K562 (cell line): ENCODE data around the gene COA7. TPM values are rescaled to one million over a fixed set of nuclear protein-coding genes. Genes with fewer than 3 reads are reported as not detected.

ENCODE experiments used
- CREBBP ChIP-seq: IDR thresholded peaks from one replicate; pipeline ENCODE4 v1.6.1; 2012; ENCODE audit warnings: low read depth, mild to moderate bottlenecking, control low read depth, inconsistent platforms, low read length
- CSDE1 ChIP-seq, 2 experiments: fragments of 450-650 bp; IDR thresholded peaks; 2 replicates each; pipeline ENCODE4 v1.6.1; 2016; ENCODE audit warnings: mild to moderate bottlenecking in 1 of 2
- E2F5 ChIP-seq: sonication (generic); formaldehyde crosslinking; IDR thresholded peaks from 2 replicates; pipeline ENCODE4 v1.8.0; 2022; ENCODE audit warnings: mild to moderate bottlenecking, missing genetic modification reagents
- FOXA3 ChIP-seq, 2 experiments: fragments of 450-650 bp in 1 of 2; sonication (generic) in 1 of 2; formaldehyde crosslinking; IDR thresholded peaks in 1 of 2; conservative IDR thresholded peaks in 1 of 2; 2 replicates each; pipeline versions ENCODE4 v1.4.0 to v1.8.0; 2020 to 2022; ENCODE audit warnings: mild to moderate bottlenecking in 2 of 2, missing genetic modification reagents in 1 of 2
- KDM1A ChIP-seq, 2 experiments: fragments of 450-650 bp; IDR thresholded peaks; 2 replicates each; pipeline ENCODE4 v1.6.1; 2016; ENCODE audit warnings: mild to moderate bottlenecking in 2 of 2
- NFIX ChIP-seq: fragments of 250-450 bp; sonication (Bioruptor Pico); IDR thresholded peaks from 2 replicates; pipeline ENCODE4 v1.4.0; 2020; ENCODE audit warnings: low read depth, mild to moderate bottlenecking, moderate library complexity
- PCBP1 ChIP-seq: fragments of 200-400 bp; formaldehyde crosslinking; IDR thresholded peaks from 2 replicates; pipeline ENCODE4 v1.6.1; 2018; ENCODE audit warnings: mild to moderate bottlenecking, low read depth, low read length; ENCODE audit not compliant: poor library complexity, severe bottlenecking
- PCBP2 ChIP-seq: fragments of 200-400 bp; formaldehyde crosslinking; IDR thresholded peaks from 2 replicates; pipeline ENCODE4 v1.6.1; 2018; ENCODE audit warnings: low read length, low read depth, mild to moderate bottlenecking, moderate library complexity; ENCODE audit not compliant: poor library complexity, severe bottlenecking
- SMAD3 ChIP-seq: fragments of 450-650 bp; formaldehyde crosslinking; conservative IDR thresholded peaks from 2 replicates; pipeline ENCODE4 v1.4.0; 2020; ENCODE audit warnings: mild to moderate bottlenecking
- ZBTB33 ChIP-seq: sonication (generic); formaldehyde crosslinking; IDR thresholded peaks from 2 replicates; pipeline ENCODE4 v1.8.1; 2023; ENCODE audit warnings: mild to moderate bottlenecking, missing genetic modification reagents
- ZKSCAN1 ChIP-seq: fragments of 150-350 bp; IDR thresholded peaks from 2 replicates; pipeline ENCODE4 v1.6.1; 2016; ENCODE audit warnings: low read depth, low read length
- ZNF717 ChIP-seq: fragments of 250-450 bp; sonication (Bioruptor Pico); IDR thresholded peaks from 2 replicates; pipeline ENCODE4 v1.5.0; 2021
- polyA plus RNA-seq, 8 experiments: library from polyadenylated mRNA; depleted of rRNA in 4 of 8; stranded (reverse) in 5 of 8; unstranded in 3 of 8; fragments of >200 nt; fragmentation: Nextera tagmentation in 2 of 8; fragmentation: Illumina TruSeq in 1 of 8; extraction: Ambion mirVana in 2 of 8; extraction: Trizol in 1 of 8; gene quantifications; 2 replicates each; pipeline versions ENCODE4 v1.2.1 to v1.2.3, GENCODE V29; 2011 to 2014; ENCODE audit warnings: inconsistent platforms in 1 of 8, missing spikeins in 1 of 8
- total RNA-seq, 7 experiments: library from RNA; depleted of rRNA in 6 of 7; stranded (reverse); fragments of >200 nt in 6 of 7; fragmentation: Illumina TruSeq in 2 of 7; extraction: Trizol in 2 of 7; gene quantifications; 2 replicates each; pipeline versions ENCODE4 v1.2.1 to v1.2.3, GENCODE V29; 2011 to 2021; ENCODE audit warnings: low replicate concordance in 1 of 7
- TF ChIP-seq, protein P1 (sequence below): fragments of 450-650 bp; IDR thresholded peaks from 2 replicates; pipeline ENCODE4 v1.6.1; 2016; ENCODE audit warnings: low read depth
- TF ChIP-seq, protein P2 (sequence below): fragments of 250-450 bp; sonication (Bioruptor Pico); IDR thresholded peaks from 2 replicates; pipeline ENCODE4 v1.4.0; 2020; ENCODE audit warnings: mild to moderate bottlenecking, moderate library complexity

COA7 gene
- total and polyA plus RNA-seq, 9 of the 15 experiments (the other 6 are each of a cell fraction or from before 2014, with no cell fraction given), result 19.4 to 82.8 (median 51.0) TPM

- peak; percentile 91; the same call in 1 of the 2 replicates for TF ChIP-seq E2F5 (CRISPR knock-in tag)
- no peak for TF ChIP-seq KDM1A (IDR thresholded peaks at IDR 0.05)
- peak; percentile 79 for TF ChIP-seq ZBTB33 (CRISPR knock-in tag)
- TF ChIP-seq CSDE1 (IDR thresholded peaks at IDR 0.05), result peak in 1 of 2 experiments; percentile 35; a peak in 1 of 4 replicates
- TF ChIP-seq PCBP1, result no peak
- peak in 1 of 2 experiments; percentile 49; a peak in 1 of 4 replicates for TF ChIP-seq FOXA3 (CRISPR knock-in tag; conservative IDR thresholded peaks at IDR 0.05 in 1 of 2, IDR thresholded peaks at IDR 0.05 in 1 of 2)
- TF ChIP-seq, protein P1, sequence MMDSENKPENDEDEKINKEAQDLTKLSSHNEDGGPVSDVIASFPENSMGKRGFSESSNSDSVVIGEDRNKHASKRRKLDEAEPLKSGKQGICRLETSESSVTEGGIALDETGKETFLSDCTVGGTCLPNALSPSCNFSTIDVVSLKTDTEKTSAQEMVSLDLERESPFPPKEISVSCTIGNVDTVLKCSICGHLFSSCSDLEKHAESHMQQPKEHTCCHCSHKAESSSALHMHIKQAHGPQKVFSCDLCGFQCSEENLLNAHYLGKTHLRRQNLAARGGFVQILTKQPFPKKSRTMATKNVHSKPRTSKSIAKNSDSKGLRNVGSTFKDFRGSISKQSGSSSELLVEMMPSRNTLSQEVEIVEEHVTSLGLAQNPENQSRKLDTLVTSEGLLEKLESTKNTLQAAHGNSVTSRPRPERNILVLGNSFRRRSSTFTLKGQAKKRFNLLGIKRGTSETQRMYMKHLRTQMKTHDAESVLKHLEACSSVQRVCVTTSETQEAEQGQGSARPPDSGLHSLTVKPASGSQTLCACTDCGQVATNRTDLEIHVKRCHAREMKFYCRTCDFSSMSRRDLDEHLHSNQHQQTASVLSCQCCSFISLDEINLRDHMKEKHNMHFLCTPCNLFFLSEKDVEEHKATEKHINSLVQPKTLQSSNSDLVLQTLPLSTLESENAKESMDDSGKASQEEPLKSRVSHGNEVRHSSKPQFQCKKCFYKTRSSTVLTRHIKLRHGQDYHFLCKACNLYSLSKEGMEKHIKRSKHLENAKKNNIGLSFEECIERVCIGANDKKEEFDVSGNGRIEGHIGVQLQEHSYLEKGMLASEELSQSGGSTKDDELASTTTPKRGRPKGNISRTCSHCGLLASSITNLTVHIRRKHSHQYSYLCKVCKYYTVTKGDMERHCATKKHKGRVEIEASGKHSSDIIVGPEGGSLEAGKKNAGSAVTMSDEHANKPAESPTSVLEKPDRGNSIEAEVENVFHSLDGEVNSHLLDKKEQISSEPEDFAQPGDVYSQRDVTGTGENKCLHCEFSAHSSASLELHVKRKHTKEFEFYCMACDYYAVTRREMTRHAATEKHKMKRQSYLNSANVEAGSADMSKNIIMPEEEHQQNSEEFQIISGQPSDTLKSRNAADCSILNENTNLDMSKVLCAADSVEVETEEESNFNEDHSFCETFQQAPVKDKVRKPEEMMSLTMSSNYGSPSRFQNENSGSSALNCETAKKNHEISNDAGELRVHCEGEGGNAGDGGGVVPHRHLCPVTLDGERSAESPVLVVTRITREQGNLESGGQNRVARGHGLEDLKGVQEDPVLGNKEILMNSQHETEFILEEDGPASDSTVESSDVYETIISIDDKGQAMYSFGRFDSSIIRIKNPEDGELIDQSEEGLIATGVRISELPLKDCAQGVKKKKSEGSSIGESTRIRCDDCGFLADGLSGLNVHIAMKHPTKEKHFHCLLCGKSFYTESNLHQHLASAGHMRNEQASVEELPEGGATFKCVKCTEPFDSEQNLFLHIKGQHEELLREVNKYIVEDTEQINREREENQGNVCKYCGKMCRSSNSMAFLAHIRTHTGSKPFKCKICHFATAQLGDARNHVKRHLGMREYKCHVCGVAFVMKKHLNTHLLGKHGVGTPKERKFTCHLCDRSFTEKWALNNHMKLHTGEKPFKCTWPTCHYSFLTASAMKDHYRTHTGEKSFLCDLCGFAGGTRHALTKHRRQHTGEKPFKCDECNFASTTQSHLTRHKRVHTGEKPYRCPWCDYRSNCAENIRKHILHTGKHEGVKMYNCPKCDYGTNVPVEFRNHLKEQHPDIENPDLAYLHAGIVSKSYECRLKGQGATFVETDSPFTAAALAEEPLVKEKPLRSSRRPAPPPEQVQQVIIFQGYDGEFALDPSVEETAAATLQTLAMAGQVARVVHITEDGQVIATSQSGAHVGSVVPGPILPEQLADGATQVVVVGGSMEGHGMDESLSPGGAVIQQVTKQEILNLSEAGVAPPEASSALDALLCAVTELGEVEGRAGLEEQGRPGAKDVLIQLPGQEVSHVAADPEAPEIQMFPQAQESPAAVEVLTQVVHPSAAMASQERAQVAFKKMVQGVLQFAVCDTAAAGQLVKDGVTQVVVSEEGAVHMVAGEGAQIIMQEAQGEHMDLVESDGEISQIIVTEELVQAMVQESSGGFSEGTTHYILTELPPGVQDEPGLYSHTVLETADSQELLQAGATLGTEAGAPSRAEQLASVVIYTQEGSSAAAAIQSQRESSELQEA, result peak; percentile 39; the same call in 1 of the 2 replicates
- TF ChIP-seq NFIX (CRISPR knock-in tag), result no peak
- no peak for TF ChIP-seq ZNF717
- TF ChIP-seq CREBBP, result no peak
- TF ChIP-seq, protein P2, sequence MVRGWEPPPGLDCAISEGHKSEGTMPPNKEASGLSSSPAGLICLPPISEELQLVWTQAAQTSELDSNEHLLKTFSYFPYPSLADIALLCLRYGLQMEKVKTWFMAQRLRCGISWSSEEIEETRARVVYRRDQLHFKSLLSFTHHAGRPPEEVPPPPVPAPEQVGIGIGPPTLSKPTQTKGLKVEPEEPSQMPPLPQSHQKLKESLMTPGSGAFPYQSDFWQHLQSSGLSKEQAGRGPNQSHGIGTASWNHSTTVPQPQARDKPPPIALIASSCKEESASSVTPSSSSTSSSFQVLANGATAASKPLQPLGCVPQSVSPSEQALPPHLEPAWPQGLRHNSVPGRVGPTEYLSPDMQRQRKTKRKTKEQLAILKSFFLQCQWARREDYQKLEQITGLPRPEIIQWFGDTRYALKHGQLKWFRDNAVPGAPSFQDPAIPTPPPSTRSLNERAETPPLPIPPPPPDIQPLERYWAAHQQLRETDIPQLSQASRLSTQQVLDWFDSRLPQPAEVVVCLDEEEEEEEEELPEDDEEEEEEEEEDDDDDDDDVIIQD, result no peak
- TF ChIP-seq SMAD3 (CRISPR knock-in tag), result no peak
- no peak for TF ChIP-seq ZKSCAN1
- TF ChIP-seq PCBP2, result no peak
Measured at GRCh38 chr1:52702886-52703787, 5.0 kb upstream of the COA7 start (continued).
